HG03280 (cell line): ENCODE results near the gene CTTNBP2.

ENCODE experiments used
- ATAC-seq: cut with Tn5 transposase; IDR thresholded peaks from one replicate; pipeline ENCODE4 v1.9.1; 2021; ENCODE audit warnings: mild to moderate bottlenecking, moderate library complexity; ENCODE audit not compliant: unreplicated experiment

The CTTNBP2 gene

DNA sequence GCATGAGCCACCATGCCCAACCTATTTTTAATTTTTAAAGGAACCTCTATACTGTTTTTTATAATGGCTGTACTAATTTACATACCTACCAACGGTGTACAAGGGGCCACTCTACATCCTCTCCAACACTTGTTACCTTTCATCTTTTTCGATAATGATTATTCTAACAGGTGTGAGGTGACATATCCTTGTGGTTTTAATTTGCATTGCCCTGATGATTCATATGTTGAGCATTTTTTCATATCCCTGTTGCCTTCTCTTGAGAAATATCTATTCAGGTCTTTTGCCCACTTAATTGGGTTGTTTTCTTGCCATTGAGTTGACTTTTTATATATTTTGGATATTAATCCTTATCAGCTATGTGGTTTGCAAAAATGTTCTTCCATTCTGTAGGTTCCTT lies 167.0 kb downstream of the CTTNBP2 start:
- ATAC-seq, result no peak

DNA sequence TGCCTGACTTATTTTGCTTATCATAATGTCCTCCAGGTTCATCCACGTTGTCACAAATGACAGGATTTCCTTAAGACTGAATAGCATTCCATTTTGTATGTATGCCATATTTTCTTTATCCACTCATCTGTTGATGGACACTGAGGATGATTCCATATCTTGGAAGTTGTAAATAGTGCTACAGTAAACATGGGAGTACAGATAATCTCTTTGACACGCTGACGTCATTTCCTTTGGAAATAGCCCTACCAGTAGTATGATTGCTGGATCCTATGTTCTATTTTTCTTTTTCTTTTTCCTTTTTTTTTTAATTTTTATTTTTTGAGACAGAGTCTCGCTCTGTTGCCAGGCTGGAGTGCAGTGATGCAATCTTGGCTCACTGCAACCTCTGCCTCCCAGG lies 167.6 kb downstream of the CTTNBP2 start:
- no peak for ATAC-seq

DNA sequence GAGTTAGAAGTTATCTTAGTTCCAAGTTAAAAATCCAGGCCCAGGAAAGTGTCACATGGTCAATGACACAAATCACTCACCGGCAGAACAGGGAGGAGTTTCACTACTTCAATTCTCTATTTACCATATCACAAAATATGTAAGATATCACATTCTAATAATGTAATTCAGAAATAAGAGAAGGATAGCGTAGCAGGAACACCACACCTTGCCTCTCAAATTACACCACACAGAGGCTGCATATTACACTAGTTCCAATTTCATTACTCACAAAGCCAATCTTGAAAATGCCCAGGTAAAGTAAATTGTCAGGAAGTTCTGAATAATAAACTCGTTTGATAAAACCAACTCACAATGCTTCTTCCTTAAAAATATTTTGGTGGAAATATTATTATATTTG lies 169.2 kb downstream of the CTTNBP2 start:
- ATAC-seq, result no peak

DNA sequence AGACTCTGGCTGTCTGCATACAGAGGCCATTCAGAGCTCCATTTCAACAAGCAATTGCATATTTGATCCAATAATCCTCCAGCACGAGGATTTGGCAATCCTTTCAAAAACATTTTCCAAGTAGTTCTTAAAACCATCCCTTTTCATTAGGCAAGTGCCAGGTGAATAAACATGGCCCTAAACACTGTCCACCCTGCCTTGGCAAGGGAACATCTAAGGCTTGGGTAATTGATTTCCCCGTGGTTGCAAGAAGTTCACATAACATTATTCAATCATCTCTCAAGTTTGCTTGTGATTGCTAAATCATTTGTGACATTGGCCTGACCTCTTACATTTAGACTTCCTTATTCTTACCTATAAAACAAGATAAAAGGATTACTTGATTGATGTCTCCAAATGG lies 175.2 kb downstream of the CTTNBP2 start:
- ATAC-seq, result no peak

DNA sequence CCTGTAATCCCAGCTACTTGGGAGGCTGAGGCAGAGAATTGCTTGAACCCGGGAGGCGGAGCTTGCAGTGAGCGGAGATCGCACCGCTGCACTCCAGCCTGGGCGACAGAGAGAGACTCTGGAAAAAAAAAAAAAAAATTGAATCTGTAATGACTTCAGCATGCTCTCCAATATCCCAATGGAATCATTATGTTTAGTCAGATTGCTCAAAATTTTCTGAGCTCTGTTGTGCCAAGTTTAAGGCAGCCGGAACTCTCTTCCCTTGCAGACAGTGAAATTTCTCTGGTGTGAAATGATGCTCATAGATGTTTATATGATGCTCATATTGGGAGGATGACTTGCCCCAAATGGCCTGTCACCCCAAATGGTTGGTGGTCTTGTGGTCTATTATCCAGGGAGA lies 180.9 kb downstream of the CTTNBP2 start:
- no peak for ATAC-seq

DNA sequence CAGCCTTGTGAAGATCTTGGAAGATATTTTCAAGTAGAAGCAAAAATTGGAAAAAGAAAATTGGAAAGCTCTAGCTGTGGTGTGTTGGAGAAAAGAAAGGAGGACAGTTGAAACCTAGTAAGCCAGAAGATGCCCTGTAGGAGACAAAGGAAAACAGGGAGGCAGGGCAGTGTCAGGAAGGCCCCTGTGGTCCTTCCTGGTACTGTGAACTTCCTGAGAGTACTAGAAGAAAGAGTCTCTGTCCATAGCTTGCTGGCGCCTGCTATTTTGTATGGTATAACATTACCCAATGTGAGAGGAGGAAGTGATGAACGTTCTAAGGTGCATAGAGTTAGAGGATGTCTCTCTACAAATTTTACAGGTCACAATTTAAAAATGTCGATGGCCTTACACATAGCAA lies 183.1 kb downstream of the CTTNBP2 start:
- no peak for ATAC-seq

DNA sequence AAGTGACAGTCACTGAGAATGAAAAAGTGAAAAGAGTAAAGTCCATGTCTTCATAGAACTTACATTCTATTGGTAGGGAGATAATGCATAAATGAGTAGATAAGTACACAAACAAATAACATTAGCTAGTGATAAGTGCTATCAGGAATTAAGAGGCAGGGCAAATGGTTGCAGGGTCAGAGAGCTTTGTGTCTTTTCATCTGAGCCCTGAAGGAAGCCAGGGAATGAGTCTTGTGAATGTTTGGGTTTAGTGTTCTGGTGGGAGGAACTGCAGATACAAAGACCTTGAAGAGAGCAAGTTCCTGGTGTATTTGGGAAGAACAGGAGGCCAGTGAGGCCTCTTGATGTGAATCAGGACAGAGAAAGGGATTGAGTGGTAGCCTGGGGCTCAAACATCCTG lies 183.8 kb downstream of the CTTNBP2 start:
- no peak for ATAC-seq

DNA sequence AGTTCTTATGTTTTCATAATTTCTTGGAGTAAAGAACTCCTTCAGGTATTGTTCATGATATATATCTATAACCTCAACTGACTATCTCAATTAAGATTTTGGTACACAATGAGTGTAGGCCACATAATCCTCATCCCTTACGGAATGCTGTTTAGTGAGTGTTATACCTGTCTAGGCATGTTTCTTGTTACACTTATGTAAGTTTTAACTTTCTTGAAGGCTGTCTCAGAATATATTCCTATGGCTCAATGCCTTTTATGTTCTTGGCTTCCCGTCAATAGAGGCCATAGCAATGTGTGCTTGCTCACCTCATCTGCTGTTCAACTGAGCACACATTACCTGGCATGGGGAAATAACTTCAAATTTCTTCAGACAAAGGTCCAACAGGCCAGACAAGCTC lies 185.1 kb downstream of the CTTNBP2 start:
- no peak for ATAC-seq

DNA sequence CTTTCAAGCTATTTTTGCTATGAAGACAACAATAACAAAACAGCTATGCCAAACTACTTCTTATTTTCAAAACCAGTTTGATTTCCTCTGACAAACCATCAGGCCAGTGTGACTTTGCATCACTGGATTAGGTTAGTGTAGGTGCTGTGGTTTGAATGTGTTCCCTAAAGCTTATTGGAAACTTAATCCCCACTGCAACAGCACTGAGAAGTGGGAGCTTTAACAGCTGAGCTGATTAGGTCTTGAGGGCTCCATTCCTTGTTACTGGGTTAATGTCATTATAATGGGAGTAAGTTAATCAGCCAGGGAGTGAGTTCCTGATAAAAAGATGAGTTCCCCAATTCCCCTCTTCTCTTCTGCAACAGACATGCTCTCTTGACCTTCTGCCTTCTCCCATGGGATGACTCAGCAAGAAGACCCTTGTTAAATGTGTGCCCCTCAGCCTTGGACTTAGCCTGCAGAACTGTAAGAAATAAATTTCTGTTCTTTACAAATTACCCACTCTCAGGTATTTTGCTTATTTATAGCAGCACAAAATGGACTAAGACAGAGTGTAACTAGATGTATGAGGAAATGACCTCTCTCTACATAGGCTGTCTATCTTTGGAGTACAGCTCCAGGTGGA lies 186.8 kb downstream of the CTTNBP2 start:
- no peak for ATAC-seq

DNA sequence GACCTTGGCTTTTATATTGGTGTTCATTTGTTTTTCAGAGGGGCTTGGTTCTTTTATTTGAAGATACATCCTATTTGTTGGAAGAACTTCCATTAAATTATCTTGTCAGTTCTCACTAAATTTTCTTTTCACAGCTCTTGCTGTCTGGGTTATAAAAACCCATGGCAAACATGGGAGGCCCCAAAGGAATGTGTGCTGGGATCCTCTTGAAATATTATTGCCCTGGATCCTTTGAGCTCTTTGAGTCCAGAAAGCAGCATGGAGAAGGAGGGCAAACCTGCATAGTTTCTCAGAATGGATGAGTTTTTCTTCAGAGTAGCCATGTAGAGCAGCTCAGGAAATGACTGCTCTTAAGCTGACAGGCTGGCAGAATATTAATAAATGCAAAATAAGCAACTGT lies 187.4 kb downstream of the CTTNBP2 start:
- no peak for ATAC-seq

DNA sequence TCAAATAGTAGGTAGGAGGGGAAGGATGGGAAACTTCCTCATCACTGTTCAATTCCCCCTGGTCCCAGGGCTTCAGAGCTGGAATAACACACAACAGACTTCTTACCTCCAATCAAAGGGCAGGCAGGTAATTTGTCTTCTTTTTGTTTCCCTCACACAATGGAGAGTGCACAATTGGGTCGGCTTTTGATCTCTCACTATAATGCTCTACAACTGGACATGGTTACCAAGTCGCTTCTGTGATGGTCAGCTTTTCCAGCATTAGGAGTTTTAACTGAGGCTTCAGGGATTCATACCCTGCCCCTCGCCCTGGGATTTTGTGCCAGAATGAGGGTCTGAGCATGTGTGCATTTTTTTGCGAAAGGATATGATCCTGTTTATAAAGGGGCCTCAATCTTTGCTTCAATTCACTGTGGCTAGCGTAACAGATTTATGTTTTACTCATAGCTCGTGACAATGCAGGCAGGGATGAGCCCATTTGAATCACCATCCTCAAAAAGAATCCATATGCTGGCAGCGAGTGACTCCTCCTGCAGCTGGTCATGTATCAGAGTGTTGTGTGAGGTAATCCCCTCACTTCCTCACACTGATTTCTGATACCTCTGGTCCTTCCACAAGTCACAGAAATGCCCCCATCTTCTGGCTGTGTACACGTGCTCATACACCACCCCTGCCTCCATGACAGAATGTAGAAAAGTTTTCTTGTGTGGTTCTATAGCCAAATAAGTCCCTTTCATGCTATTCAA lies 189.6 kb downstream of the CTTNBP2 start:
- ATAC-seq, result no peak

DNA sequence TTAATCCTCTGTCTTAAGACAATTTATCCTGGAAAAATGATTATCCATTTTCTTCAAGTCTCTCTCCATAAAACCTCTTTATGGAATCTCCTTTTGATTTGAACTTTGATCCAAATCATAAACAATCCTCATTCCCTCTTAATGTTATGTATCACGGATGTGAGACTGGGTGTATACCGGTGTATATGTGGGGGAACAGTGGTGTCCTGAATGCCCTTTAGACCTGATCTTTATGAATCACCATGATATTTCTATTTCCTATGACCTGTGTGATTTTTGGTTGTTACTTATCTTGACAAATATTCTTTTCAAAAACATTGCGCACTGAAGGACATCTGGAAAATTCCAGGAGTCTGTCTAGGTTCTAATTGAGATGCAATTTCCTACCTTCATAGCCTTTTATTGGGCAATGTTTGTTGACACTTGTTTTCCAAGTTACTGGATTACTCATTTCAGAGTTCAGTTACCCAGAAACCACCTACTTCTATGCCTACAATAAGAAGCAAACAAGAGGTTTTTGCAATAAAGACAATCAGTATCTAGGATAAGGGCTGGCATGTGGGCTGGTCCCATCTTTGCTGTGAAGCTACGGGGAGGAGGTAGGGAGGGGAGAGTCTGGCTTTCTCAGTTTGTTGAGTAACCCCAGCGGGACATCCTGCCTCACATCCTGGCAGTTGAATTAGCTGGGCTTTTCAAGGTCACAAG lies 190.4 kb downstream of the CTTNBP2 start:
- ATAC-seq, result no peak

DNA sequence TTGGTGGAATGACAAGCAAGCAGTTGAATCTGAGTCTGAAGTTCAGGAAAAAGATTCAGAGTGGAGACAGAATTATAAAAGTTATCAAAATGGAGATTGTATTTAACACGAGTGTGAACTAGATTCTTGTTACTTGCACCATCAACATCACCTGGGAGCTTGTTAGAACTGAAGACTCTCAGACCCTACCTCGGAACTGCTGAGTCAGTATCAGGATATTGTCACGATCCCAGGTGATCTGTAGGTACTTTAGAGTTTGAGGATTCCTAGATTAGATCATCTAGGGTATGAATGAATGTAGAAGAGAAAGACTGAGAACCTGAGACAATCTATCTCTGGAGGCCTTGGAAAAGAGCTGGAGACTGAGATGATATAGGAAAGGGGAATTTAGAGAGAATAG lies 194.1 kb downstream of the CTTNBP2 start:
- ATAC-seq, result no peak

DNA sequence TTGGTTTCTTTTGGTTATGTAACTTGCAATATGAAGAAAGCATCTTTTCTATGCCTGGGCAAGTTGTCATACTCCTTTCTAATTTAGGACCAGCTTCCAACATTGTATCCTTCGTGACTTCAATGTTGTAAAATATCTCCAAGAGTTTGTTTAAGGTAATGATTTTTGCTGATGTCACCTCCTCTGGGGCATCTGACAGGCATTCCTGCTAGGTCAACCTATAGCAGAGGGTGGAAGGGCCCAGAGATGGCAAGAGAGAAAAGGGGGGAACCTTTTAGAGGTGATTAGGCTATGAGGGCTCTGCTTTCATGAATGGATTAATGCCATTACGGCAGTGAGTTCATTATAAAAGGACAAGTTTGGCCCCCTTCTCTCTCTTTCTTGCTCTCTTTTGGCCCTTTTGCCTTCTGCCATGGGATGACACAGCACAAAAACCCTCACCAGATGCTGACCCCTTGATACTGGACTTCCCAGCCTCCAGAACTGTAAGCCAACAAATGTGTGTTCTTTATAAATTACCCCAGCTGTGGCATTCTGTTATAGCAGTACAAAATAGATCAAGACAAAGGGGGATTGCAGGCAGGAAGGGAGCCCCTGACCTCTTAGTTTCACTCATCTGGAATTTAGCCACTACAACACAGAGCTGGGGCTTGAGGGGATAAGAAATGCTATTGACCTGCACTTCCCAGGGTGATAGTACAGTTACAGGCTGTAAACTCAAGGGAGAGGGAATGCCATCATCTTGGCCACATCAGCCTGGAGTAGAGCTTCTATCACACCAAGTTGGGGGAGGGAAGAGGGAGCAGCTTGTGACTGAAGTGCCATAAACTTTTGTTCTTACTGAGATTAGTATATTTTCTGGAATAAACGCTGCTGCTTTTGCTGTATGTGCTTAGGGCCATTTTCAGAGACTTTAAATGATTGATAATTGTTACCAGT lies 197.5 kb downstream of the CTTNBP2 start:
- no peak for ATAC-seq

DNA sequence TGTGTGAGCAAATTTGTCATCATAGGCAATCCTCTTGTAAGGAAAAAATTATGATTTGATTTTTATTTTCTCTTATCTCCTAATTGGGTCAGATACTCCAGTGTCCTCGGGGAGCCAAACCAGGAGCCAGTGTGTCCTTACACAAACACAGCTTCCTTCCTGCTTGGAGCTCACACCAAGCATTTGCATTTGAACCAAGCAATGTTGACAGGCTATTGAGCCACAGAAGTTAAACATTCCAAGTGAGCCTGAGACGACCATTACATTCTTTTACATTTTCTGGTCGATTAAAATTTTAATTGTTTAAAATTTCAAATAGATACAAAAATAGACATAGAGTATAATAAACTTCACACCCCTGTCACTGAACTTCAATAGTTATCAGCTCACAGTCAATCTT lies 198.6 kb downstream of the CTTNBP2 start:
- no peak for ATAC-seq

DNA sequence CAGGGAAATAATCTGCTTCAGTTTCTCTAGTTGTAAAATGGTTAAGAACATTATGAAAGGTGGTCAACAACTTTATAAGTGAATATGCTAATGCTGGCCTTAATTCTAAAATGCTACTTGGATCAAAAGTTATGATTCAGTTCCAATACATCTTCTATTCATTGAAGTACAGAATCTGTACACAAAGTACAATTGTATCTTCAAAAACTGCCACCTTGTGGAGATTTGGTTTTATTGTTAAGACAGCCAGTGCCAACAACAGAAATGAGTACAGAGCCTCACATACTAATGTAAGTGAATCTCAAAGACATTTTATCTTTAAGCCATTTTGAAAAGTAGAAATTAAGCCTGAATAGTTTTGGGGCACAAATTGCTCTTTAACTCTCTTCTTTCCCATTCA lies 199.4 kb downstream of the CTTNBP2 start:
- ATAC-seq, result no peak

DNA sequence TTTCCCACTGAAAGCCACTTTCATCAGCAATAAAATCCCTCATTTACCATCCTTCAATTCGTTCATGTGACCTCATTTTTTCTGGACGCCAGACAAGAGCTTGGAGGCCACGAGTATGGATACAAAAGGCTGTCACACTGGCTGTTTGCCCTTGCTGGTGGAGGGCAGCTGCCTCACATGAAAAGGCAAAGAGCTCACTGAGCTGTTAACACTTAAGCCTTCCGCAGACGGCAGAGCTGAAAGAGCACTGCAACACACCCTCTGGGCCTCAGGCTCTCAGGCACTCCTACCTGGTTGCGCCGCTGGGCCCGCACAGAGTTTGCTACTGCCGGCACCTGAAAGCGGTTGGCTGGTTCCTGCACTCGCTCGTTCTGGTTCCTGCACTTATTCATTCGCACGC lies 199.9 kb downstream of the CTTNBP2 start:
- no peak for ATAC-seq

DNA sequence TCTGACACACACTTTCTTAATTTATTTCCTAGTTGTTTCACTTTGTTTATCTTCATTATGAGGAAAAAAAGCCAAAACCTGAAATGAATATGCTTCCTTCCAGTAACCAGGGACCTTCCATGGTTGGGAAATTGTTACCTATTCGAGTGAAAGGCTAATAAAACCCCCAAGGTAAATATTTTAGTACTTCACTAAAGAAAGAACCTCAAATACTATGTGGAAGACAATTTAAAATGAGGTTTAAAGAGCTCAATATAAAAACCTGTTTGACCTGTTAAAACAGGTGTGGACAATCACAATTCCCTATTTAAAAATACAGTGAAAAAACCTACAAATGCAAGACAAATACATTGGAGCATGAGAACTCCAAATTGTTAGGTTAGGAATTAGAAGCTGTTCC lies 200.8 kb downstream of the CTTNBP2 start:
- no peak for ATAC-seq

DNA sequence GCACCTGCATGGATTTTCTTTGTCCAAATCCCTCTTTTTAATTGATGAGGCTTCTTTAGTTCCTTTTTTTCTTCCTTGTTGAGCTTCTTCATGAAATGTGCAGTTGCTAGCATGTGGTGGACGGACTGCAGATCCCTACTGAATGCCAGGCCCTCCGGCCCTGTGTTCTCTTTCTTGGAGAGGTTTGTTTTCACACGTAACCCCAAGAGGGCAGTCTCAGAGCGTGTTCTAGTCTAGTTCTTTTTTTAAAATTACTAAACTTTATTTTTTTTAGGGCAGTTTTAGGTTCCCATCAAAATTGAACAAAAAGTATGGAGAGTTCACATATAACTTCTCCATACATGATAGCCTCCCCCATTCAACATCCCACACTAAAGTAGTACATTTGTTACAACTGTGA lies 203.4 kb downstream of the CTTNBP2 start:
- no peak for ATAC-seq

DNA sequence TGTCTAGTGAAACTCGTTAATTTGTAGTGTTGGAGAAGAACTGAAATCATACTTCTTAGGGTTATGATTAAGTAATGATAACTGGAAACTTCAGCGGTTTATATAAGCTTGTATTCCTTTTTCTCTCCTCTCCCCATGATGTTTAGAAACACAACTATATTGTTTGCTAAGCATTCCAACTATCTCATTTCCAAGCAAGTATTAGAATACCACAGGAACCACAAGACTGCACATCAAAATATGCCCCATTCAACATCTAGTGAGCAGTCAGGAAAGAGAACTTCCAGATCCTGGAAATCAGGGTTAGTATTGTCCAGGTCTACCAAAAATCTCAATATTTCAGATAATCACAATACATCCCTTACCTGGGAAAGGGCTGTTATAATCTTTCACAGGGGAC lies 205.8 kb downstream of the CTTNBP2 start:
- ATAC-seq, result no peak

DNA sequence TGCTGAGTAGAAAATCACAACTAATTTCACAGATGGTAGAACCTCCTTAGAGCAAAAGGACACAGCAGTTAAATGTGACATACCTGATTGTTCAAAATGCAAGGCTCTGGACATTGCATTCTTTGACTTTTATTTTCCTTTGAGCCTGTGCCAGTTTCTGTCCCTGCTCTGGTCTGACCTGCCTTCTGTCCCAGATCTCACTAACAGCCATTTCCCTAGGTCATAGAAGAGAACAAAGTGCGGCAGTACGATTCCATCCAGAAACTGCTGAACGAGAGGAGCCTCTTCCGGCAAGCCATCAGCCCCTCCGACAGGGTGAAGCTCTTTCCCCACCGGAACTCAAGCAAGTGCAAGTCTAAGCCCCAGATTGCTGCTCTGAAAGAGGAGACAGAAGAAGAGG lies 206.6 kb downstream of the CTTNBP2 start:
- no peak for ATAC-seq
